Memory B cell (primary cell): ENCODE data around the gene PLCXD1.
"Not testable (repeated sequence)": the region's sequence is repeated elsewhere in the genome, so short reads cannot be mapped to it uniquely, and the experiment has no call there.

Source experiments
- ATAC-seq: fragments of 150-1000 bp; cut with Tn5 transposase; 2 replicates; pipeline ENCODE4 v1.10.0; 2021; ENCODE audit warnings: low read depth, mild to moderate bottlenecking, moderate library complexity
- DNase-seq, 2 donors: peaks; one replicate each; pipeline ENCODE4 v3.0.0; 2022; ENCODE audit warnings: low spot score in 2 of 2
- H3K27ac Mint-ChIP-seq: one replicate; pipeline ENCODE4 v1.8.0; 2022; ENCODE audit warnings: mild to moderate bottlenecking, moderate library complexity, mixed read lengths
- H3K27me3 Mint-ChIP-seq: one replicate; pipeline ENCODE4 v1.8.0; 2022; ENCODE audit warnings: mixed read lengths
- H3K36me3 Mint-ChIP-seq: one replicate; pipeline ENCODE4 v1.8.0; 2022; ENCODE audit warnings: mild to moderate bottlenecking, mixed read lengths
- H3K4me1 Mint-ChIP-seq: one replicate; pipeline ENCODE4 v1.8.0; 2022; ENCODE audit warnings: mixed read lengths
- H3K4me3 Mint-ChIP-seq: one replicate; pipeline ENCODE4 v1.8.0; 2022; ENCODE audit warnings: mild to moderate bottlenecking, moderate library complexity, mixed read lengths
- H3K9me3 Mint-ChIP-seq: one replicate; pipeline ENCODE4 v1.8.0; 2022; ENCODE audit warnings: mixed read lengths

PLCXD1 gene

DNA sequence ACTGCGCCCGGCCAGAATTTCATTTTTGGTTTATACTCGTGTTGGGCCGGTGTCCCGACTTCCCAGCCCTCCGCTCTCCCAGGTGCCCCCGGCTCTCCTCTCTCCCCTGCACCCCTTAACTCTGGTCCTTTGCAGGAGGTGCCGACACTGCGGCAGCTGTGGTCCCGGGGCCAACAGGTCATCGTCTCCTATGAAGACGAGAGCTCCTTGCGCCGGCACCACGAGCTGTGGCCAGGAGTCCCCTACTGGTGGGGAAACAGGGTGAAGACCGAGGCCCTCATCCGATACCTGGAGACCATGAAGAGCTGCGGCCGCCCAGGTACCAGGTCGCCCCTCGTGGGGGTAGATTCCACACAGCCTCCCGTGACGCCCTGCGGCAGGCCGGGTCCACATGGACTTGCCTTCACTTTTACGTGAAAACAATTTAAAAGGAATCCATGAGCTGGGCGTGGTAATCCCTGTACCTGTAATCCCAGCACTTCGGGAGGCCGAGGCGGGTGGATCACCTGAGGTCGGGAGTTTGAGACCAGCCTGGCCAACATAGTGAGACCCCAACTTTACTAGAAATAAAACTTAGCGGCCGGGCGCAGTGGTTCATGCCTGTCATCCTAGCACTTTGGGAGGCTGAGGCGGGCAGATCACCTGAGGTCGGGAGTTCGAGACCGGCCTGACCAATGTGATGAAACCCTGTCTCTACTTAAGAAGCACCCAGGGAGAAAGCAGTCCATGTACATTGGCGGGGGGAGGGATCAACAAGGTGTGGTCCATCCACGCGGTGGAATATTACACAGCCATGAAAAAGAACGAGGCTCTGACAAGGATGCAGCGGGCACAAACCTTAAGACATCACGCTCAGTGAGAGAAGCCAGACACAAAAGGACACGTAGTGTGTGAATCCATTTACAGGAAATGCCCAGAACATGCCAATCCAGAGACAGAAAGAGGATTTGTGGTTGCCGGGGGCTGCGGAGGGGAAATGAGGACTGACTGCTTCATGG is 12.0 kb downstream of the PLCXD1 start:
- Mint-ChIP-seq H3K27ac (no peak overlapping the region), H3K4me1 (no peaks in the 10 kb centered on the region), H3K27me3 (no peaks in the 10 kb centered on the region), H3K9me3 (no peaks in the 10 kb centered on the region), H3K36me3 (peaks cover 29% of the 10 kb centered on the region), H3K4me3 (no peak overlapping the region)
- no peak for DNase-seq
- ATAC-seq = no peak

- Mint-ChIP-seq H3K4me1 (no peaks in the 10 kb centered on the region), H3K27me3 (no peaks in the 10 kb centered on the region), H3K36me3 (peaks cover 23% of the 10 kb centered on the region), H3K4me3 (no peak overlapping the region), H3K9me3 (no peaks in the 10 kb centered on the region), H3K27ac (no peak overlapping the region)
- DNase-seq (no peak), ATAC-seq (no peak)
These were observed 14.0 kb downstream of the PLCXD1 start for GRCh38 chrX:295136-295535.

DNA sequence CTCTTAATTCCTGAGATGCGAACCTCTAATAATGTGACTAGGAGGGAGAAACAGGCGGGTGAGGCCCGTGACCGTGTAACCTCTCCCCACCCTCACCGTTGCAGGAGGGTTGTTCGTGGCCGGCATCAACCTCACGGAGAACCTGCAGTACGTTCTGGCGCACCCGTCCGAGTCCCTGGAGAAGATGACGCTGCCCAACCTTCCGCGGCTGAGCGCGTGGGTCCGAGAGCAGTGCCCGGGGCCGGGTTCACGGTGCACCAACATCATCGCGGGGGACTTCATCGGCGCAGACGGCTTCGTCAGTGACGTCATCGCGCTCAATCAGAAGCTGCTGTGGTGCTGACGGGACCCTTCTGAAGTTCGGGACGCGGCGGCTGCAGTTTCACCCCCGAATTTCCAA is 17.8 kb downstream of the PLCXD1 start:
- no peak overlapping the region for H3K4me3 Mint-ChIP-seq
- no peak for DNase-seq
- no peak for ATAC-seq
- no peaks in the 10 kb centered on the region for H3K4me1 Mint-ChIP-seq
- no peaks in the 10 kb centered on the region for H3K9me3 Mint-ChIP-seq
- H3K27ac Mint-ChIP-seq = no peak overlapping the region
- no peaks in the 10 kb centered on the region for H3K27me3 Mint-ChIP-seq
- H3K36me3 Mint-ChIP-seq = peaks cover 16% of the 10 kb centered on the region

DNA sequence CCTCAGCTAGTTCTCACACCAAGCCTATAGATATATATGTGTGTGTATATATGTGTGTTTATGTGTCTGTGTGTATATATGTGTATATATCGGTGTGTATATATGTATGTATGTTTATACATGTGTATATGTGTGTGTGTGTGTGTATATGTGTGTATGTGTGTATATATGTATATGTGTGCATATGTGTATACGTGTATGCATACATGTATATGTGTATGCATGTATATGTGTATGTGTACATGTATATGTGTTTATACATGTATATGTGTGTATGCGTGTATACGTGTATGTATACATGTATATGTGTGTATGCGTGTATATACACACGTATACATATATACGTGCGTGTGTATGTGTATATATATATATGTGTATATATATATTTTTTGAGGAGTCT is 19.2 kb downstream of the PLCXD1 start:
- Mint-ChIP-seq H3K27ac (no peak overlapping the region), H3K4me3 (no peak overlapping the region), H3K27me3 (no peaks in the 10 kb centered on the region), H3K4me1 (no peaks in the 10 kb centered on the region), H3K9me3 (no peaks in the 10 kb centered on the region), H3K36me3 (peaks cover 22% of the 10 kb centered on the region)
- DNase-seq (no peak), ATAC-seq (no peak)

- no peak for ATAC-seq
- no peak overlapping the region for H3K4me3 Mint-ChIP-seq
- H3K36me3 Mint-ChIP-seq = peaks cover 23% of the 10 kb centered on the region
- no peaks in the 10 kb centered on the region for H3K27me3 Mint-ChIP-seq
- no peaks in the 10 kb centered on the region for H3K4me1 Mint-ChIP-seq
- H3K9me3 Mint-ChIP-seq = no peaks in the 10 kb centered on the region
- no peak overlapping the region for H3K27ac Mint-ChIP-seq
- DNase-seq = no peak
These were observed 21.8 kb downstream of the PLCXD1 start for GRCh38 chrX:302975-303374.

- not testable (repeated sequence) for H3K9me3 Mint-ChIP-seq, H3K27ac Mint-ChIP-seq, DNase-seq, H3K4me3 Mint-ChIP-seq, H3K27me3 Mint-ChIP-seq, ATAC-seq, H3K4me1 Mint-ChIP-seq
- peaks cover 32% of the 10 kb centered on the region for H3K36me3 Mint-ChIP-seq
These were observed 24.8 kb downstream of the PLCXD1 start for GRCh38 chrX:305781-306613.

DNA sequence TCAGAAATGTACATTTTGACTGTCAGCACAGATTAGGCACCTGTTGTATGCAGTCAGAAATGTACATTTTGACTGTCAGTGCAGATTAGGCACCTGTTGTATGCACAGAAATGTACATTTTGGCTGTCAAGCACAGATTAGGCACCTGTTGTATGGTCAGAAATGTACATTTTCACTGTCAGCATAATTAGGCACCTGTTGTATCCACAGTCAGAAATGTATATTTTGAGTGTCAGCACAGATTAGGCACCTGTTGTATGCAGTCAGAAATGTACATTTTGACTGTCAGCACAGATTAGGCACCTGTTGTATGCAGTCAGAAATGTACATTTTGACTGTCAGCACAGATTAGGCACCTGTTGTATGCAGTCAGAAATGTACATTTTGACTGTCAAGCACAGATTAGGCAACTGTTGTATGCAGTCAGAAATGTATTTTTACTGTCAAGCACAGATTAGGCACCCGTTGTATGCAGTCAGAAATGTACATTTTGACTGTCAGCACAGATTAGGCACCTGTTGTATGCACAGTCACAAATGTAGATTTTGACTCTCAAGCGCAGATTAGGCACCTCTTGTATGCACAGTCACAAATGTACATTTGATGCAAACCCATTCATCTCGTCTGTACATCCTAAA is 25.6 kb downstream of the PLCXD1 start:
- not testable (repeated sequence) for DNase-seq

GRCh38 chrX:307261-308111 is 26.3 kb downstream of the PLCXD1 start:
- DNase-seq (no peak), ATAC-seq (no peak)
- Mint-ChIP-seq H3K4me1 (no peaks in the 10 kb centered on the region), H3K4me3 (no peak overlapping the region), H3K36me3 (peaks cover 39% of the 10 kb centered on the region), H3K9me3 (no peaks in the 10 kb centered on the region), H3K27ac (no peak overlapping the region), H3K27me3 (no peaks in the 10 kb centered on the region)

More for the DNA sequence above, 25.6 kb downstream of the PLCXD1 start:
- H3K36me3 Mint-ChIP-seq = peaks cover 36% of the 10 kb centered on the region
- not testable (repeated sequence) for H3K4me1 Mint-ChIP-seq, H3K9me3 Mint-ChIP-seq, H3K27me3 Mint-ChIP-seq, H3K4me3 Mint-ChIP-seq, ATAC-seq, H3K27ac Mint-ChIP-seq

- Mint-ChIP-seq H3K9me3 (no peaks in the 10 kb centered on the region), H3K4me3 (no peak overlapping the region), H3K36me3 (peaks cover 40% of the 10 kb centered on the region), H3K27me3 (no peaks in the 10 kb centered on the region), H3K27ac (no peak overlapping the region), H3K4me1 (no peaks in the 10 kb centered on the region)
- DNase-seq (no peak), ATAC-seq (no peak)
These were observed 27.8 kb downstream of the PLCXD1 start for GRCh38 chrX:308821-309520.

GRCh38 chrX:310621-311155 is 29.5 kb downstream of the PLCXD1 start:
- H3K27me3 Mint-ChIP-seq = no peaks in the 10 kb centered on the region
- H3K4me3 Mint-ChIP-seq = no peak overlapping the region
- H3K9me3 Mint-ChIP-seq = no peaks in the 10 kb centered on the region
- no peaks in the 10 kb centered on the region for H3K4me1 Mint-ChIP-seq
- DNase-seq (no peak), ATAC-seq (no peak)
- H3K36me3 Mint-ChIP-seq = peaks cover 34% of the 10 kb centered on the region
- no peak overlapping the region for H3K27ac Mint-ChIP-seq

DNA sequence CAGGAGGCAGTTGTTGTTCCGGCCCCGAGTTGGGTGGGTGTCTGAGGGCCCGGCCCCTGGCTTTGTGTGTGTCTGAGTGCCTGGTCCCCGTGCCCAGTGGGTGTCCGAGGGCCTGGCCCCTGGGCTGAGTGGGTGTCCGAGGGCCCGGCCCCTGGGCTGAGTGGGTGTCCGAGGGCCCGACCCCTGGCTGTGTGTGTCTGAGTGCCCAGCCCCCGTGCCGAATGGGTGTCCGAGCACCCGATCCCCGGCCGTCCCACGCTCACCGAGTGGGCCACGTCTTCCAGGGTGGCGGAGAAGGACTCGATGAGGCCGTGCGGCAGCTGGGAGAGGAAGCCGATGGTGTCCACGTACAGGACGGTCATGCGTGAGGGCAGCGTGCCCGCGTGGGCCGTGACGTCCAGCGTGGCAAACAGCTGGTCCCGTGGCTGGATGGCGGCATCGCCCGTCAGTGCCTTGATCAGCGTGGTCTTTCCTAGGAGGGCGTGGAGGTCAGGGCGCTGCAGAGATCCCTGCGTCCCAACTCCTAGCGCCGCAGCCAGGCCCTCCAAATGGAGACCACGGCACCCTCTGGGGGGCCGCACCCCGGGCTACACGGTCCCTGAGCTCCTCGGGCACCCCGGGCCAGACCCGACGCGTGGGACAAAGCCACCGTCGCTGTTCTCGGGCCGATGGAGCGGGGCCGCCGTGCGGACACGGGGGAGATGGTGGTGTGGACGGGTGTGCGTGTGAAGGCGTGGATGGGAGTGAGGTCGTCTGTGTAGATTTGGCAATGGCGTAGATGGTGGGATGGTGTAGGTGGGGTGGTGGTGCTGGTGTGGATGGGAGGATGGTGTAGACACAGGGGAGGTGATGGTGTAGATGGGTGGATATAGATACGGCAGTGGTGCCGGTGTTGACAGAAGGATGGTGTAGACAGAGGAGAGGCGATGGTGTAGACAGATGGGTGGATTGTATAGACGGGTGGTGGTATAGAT is 30.3 kb downstream of the PLCXD1 start:
- DNase-seq (no peak), ATAC-seq (no peak)
- Mint-ChIP-seq H3K36me3 (peaks cover 32% of the 10 kb centered on the region), H3K27ac (no peak overlapping the region), H3K27me3 (no peaks in the 10 kb centered on the region), H3K9me3 (no peaks in the 10 kb centered on the region), H3K4me3 (peak overlapping the region; percentile 3), H3K4me1 (no peaks in the 10 kb centered on the region)
